Uterus (tissue), 4 donors: ENCODE results near the gene CENPO. TPM values are rescaled to one million over a fixed set of nuclear protein-coding genes. Genes with fewer than 3 reads are reported as not detected.

Experiments used
- DNase-seq, 2 donors: peaks; one replicate each; pipeline ENCODE4 v3.0.0-alpha.2; 2019 to 2020
- H3K27ac ChIP-seq, 2 donors: fragments of 200-600 bp; sonication (generic); 1 replicate in 1 of 2; 2 replicates in 1 of 2; pipeline ENCODE4 v1.5.1; 2016 to 2018
- H3K27me3 ChIP-seq, 2 donors: fragments of 200-600 bp; sonication (generic); one replicate each; pipeline ENCODE4 v1.5.1; 2018 to 2019; ENCODE audit warnings: control low read depth in 1 of 2
- H3K36me3 ChIP-seq, 2 donors: fragments of 200-600 bp; sonication (generic); one replicate each; pipeline ENCODE4 v1.5.1; 2019; ENCODE audit warnings: control low read depth in 1 of 2
- H3K4me1 ChIP-seq, 2 donors: fragments of 200-600 bp; sonication (generic); one replicate each; pipeline ENCODE4 v1.5.1; 2018 to 2019; ENCODE audit warnings: control low read depth in 1 of 2
- H3K4me3 ChIP-seq, 2 donors: fragments of 200-600 bp; sonication (generic); 1 replicate in 1 of 2; 2 replicates in 1 of 2; pipeline ENCODE4 v1.5.1; 2018 to 2019; ENCODE audit warnings: mild to moderate bottlenecking in 1 of 2
- H3K9me3 ChIP-seq, 2 donors: fragments of 200-600 bp; sonication (generic); one replicate each; pipeline ENCODE4 v1.5.1; 2019; ENCODE audit warnings: control low read depth in 1 of 2
- POLR2A ChIP-seq, 2 donors: fragments of 450-650 bp; IDR thresholded peaks; one replicate each; pipeline ENCODE4 v1.6.1; 2016; ENCODE audit warnings: antibody characterized with exemption in 2 of 2, mild to moderate bottlenecking in 1 of 2, moderate library complexity in 1 of 2
- intact Hi-C: fragments of 100-400 bp; cut with DNase I; formaldehyde crosslinking; loops from one replicate; pipeline ENCODE4 v1.15.1; 2023; ENCODE audit warnings: low total_unique reads
- total RNA-seq, 4 donors: library from RNA; depleted of rRNA in 3 of 4; stranded (reverse); fragments of >200 nt in 3 of 4; gene quantifications; one replicate each; pipeline versions ENCODE4 v1.1.0 to v1.2.4, GENCODE V29; 2014 to 2023
- TF ChIP-seq, protein P1 (sequence below), 4 experiments: fragments of 200-600 bp in 2 of 4; fragments of 450-650 bp in 2 of 4; sonication (generic) in 2 of 4; IDR thresholded peaks; one replicate each; pipeline ENCODE4 v1.5.1; 2016 to 2019; ENCODE audit warnings: antibody characterized with exemption in 4 of 4, mild to moderate bottlenecking in 2 of 4, moderate library complexity in 1 of 4
- donor health status: DM: yes; HTN: yes; CAD: no.

Gene CENPO, protein sequence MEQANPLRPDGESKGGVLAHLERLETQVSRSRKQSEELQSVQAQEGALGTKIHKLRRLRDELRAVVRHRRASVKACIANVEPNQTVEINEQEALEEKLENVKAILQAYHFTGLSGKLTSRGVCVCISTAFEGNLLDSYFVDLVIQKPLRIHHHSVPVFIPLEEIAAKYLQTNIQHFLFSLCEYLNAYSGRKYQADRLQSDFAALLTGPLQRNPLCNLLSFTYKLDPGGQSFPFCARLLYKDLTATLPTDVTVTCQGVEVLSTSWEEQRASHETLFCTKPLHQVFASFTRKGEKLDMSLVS
- total RNA-seq, result 10 to 100 TPM in 1 of 4 donors, 1 to 10 TPM in 3; 1.0 to 16.0 (median 2.2) TPM

DNA sequence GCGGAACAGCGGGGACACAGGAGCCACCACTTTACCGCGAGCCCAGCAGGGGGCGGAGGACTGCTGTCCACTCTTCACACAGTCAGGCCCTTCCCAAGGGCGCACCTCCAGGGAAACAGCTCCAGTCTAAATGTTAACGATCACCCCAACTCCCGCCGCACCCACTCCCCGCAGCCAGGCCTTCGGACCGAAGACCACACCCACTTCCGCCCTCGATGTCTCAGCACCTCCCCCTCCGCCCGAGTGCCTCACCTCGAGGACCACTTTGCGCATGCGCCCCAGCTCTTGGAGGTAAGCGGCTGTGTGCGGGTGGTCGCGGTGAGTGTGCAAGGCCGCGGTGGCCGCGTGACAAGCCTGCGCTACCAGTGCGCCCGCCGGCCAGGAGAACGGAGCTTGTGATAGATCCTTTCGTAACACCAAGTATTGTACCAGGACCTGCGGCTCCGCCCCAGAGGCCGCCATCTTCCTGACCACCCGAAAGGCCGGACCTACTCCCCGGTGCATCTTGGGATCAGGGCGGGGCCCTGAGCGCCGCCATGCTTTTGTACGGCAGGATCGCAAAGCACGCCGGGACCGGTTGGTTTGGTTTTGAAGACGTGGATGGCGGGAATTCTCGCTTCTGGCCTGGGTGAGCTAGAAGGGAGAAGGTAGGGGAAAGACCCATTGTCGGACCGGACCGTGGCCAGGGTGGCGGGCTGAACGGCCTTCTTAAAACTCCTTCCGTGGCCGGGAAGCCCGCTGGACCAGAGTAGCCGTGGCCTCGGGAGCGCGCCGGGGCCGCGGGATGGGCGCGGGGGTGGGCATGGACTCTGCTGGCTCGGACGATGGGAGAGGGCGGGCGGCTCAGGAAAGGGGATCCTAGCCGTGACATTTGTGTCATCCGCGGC is at the start of gene CENPO, which contains the start of gene PTRHD1:
Gene CENPO, plus strand, starts transcription at position 552 of the 887 bp plus-strand sequence. CDS start 495 bp downstream, outside the sequence.
Gene PTRHD1, minus strand, starts transcription at position 518 of the 887 bp plus-strand sequence. Its CDS starts 14 bp downstream, at position 504.
- Histone ChIP-seq H3K27ac (peak within 1 kb of the TSS; percentile 95 to 99), H3K4me1 (peaks cover 0 to 6% of the 10 kb centered on the region in 2 donors), H3K4me3 (peak within 1 kb of the TSS; percentile 75 to 84), H3K9me3 (no peaks in the 10 kb centered on the region), H3K36me3 (no peaks in the 10 kb centered on the region), H3K27me3 (no peaks in the 10 kb centered on the region)
- peak; percentile 95 for DNase-seq
- intact Hi-C loops, result no loop called here
- TF ChIP-seq POLR2A (IDR thresholded peaks at IDR 0.05), result peak in 1 of 2 donors; percentile 63
- TF ChIP-seq, protein P1, sequence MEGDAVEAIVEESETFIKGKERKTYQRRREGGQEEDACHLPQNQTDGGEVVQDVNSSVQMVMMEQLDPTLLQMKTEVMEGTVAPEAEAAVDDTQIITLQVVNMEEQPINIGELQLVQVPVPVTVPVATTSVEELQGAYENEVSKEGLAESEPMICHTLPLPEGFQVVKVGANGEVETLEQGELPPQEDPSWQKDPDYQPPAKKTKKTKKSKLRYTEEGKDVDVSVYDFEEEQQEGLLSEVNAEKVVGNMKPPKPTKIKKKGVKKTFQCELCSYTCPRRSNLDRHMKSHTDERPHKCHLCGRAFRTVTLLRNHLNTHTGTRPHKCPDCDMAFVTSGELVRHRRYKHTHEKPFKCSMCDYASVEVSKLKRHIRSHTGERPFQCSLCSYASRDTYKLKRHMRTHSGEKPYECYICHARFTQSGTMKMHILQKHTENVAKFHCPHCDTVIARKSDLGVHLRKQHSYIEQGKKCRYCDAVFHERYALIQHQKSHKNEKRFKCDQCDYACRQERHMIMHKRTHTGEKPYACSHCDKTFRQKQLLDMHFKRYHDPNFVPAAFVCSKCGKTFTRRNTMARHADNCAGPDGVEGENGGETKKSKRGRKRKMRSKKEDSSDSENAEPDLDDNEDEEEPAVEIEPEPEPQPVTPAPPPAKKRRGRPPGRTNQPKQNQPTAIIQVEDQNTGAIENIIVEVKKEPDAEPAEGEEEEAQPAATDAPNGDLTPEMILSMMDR (IDR thresholded peaks at IDR 0.05), result peak; percentile 42 to 63 (median 59)

DNA sequence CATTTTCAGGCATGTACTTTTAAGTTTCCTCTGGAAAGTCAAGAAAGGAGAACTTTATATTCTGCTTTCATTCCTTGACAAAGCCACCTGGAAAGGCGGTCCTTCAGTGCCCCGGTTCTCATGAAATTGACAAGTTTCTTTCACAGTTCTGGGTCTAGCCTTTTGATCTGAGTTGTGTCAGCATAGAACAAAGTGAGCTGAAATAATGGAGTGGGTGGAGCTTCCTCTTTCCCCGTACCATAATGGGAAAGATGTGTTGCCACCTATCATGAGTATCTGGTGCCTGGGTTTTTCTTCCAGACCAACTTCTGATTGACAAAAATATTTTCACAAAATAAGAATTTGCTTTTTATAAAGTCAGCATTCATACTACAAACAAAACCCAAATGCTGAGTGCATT is 49.3 kb upstream of the CENPO start:
- TF ChIP-seq POLR2A (IDR thresholded peaks at IDR 0.05), result no peak
- TF ChIP-seq, protein P1 (IDR thresholded peaks at IDR 0.05), result no peak
- Histone ChIP-seq H3K36me3 (no peaks in the 10 kb centered on the region), H3K4me3 (no peak overlapping the region), H3K4me1 (peaks cover 0 to 7% of the 10 kb centered on the region in 2 donors), H3K27me3 (no peaks in the 10 kb centered on the region), H3K9me3 (no peaks in the 10 kb centered on the region), H3K27ac (no peak overlapping the region)
- intact Hi-C loops, result no loop called here
- no peak for DNase-seq

DNA sequence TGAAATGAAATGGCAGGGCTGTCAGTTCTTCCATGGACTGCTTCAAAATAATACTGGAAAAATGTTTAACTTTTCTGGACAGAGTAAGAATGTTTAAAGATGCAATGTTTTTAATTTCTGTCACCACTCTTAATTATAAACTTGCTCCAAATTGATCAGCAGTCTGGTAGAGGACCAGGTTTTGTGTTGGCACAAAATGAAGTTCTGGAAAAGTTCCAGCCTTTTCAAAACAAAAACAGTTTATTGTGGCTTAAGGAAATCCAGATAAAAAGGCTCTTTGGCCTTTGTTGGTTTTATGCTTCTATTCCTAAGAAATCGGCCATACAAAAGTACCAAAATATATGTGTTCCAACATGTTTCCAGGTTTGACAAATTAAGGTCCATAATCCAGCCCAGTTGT is 48.9 kb upstream of the CENPO start:
- Histone ChIP-seq H3K36me3 (no peaks in the 10 kb centered on the region), H3K9me3 (no peaks in the 10 kb centered on the region), H3K27ac (no peak overlapping the region), H3K4me1 (peaks cover 0 to 7% of the 10 kb centered on the region in 2 donors), H3K27me3 (no peaks in the 10 kb centered on the region), H3K4me3 (no peak overlapping the region)
- TF ChIP-seq, protein P1 (IDR thresholded peaks at IDR 0.05), result no peak
- TF ChIP-seq POLR2A (IDR thresholded peaks at IDR 0.05), result no peak
- no peak for DNase-seq
- intact Hi-C loops, result no loop called here

DNA sequence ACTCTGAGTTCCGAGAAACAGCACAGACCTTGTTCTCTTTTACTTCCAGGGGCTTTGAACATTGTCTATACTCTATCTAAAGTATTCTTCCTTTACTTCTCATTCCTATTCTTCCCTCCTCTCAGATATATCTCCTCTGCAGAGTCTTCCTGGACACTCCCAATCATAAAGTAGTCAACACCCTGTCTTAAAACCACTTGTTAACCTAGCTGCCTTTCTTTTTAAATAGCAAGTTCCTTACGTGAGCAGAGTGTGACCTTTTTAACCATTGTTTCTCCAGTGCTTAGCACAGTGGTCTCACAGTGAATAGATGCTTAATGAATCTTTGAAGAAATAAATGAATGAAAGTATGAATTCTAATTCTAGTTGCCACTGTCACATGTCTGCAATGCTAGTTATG is 47.4 kb upstream of the CENPO start:
- intact Hi-C loops, result no loop called here
- H3K36me3 ChIP-seq, result no peaks in the 10 kb centered on the region
- TF ChIP-seq POLR2A (IDR thresholded peaks at IDR 0.05), result no peak
- TF ChIP-seq, protein P1 (IDR thresholded peaks at IDR 0.05), result no peak

More for the DNA sequence above, 47.4 kb upstream of the CENPO start:
- no peaks in the 10 kb centered on the region for H3K9me3 ChIP-seq
- no peak overlapping the region for H3K27ac ChIP-seq
- DNase-seq, result no peak
- H3K4me1 ChIP-seq, result peaks cover 0 to 7% of the 10 kb centered on the region in 2 donors
- H3K27me3 ChIP-seq, result no peaks in the 10 kb centered on the region
- H3K4me3 ChIP-seq, result no peak overlapping the region
